ENCODE data around the gene AADACL4.

- TF ChIP-seq CTCF (IDR thresholded peaks at IDR 0.05), result no peak
- TF ChIP-seq POLR2A (IDR thresholded peaks at IDR 0.05), result no peak
Observed at GRCh38 chr1:12620488-12620865, 23.4 kb upstream of the AADACL4 start.

Data from lower leg skin (tissue), 3 donors.